HCT116 (cell line): ENCODE measurements around the gene EGFLAM.

Experiments
- EZH2 ChIP-seq: fragments of 200-600 bp; sonication (generic); IDR thresholded peaks from 2 replicates; pipeline ENCODE4 v1.6.1; 2017; ENCODE audit warnings: antibody characterized with exemption, mixed run types
- POLR2A ChIP-seq: IDR thresholded peaks from 2 replicates; pipeline ENCODE4 v1.7.0; 2011; ENCODE audit warnings: borderline replicate concordance; ENCODE audit not compliant: insufficient read depth, insufficient read length; ENCODE audit errors: extremely low read depth
- POLR2AphosphoS5 ChIP-seq: IDR thresholded peaks from 2 replicates; pipeline ENCODE4 v1.6.1; 2011; ENCODE audit warnings: mild to moderate bottlenecking, low read depth, low read length, moderate library complexity
- ZNF274 ChIP-seq: fragments of 200-500 bp; sonication (Bioruptor generic); IDR thresholded peaks from 2 replicates; pipeline ENCODE4 v1.6.1; 2014; ENCODE audit warnings: mild to moderate bottlenecking, low read depth, low read length, inconsistent platforms

DNA sequence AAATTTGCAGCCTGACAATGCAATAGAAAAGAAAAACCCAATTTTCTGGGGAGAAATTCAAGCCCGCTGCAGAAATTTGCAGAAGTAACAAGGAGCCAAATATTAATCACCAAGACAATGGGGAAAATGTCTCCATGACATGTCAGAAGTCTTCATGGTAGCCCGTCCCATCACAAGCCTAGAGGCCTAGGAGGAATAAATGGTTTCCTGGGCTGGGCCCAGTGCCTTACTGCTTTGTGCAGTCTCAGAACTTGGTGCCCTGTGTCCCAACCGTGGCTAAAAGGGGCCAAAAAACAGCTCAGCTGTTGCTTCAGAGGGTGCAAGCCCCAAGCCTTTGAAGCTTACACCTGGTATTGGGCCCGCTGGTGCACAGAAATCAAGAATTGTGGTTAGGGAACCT lies 23.6 kb upstream of the EGFLAM start:
- no peak for TF ChIP-seq POLR2AphosphoS5
- TF ChIP-seq EZH2: no peak
- TF ChIP-seq ZNF274: no peak
- TF ChIP-seq POLR2A: no peak
